ENCODE results near the gene GSAP.

The GSAP gene

DNA sequence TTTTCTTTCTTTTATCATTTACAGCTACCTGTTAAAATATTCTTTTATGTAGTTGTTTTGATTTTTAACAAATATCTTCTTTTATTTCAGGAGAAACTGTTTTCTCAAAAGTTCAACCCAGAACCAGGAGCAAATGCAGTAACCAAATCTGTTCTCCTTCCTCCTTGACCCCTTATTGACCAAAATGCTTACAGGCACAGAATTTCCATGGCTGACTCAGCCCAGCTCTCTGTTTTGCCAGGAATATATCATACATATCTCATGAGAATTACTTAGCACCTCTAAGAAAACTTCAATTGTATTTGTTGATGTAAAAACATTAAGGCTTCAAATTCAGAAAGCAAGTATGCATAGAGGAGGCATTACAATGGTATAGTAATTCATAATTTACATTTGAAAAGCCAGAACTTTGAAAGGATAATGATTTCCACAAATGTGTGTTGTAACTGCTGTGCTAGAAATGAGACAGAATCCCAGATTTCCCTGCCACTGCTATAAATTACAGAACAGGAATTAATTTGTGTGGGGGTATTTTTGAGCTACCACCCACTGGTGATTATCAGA is 2.2 kb downstream of the GSAP start:
- TF ChIP-seq, protein P1, sequence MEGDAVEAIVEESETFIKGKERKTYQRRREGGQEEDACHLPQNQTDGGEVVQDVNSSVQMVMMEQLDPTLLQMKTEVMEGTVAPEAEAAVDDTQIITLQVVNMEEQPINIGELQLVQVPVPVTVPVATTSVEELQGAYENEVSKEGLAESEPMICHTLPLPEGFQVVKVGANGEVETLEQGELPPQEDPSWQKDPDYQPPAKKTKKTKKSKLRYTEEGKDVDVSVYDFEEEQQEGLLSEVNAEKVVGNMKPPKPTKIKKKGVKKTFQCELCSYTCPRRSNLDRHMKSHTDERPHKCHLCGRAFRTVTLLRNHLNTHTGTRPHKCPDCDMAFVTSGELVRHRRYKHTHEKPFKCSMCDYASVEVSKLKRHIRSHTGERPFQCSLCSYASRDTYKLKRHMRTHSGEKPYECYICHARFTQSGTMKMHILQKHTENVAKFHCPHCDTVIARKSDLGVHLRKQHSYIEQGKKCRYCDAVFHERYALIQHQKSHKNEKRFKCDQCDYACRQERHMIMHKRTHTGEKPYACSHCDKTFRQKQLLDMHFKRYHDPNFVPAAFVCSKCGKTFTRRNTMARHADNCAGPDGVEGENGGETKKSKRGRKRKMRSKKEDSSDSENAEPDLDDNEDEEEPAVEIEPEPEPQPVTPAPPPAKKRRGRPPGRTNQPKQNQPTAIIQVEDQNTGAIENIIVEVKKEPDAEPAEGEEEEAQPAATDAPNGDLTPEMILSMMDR (IDR thresholded peaks at IDR 0.05), result no peak
- H3K36me3 ChIP-seq (ENCODE audit: control insufficient read depth, insufficient read depth, low read length), result no peaks in the 10 kb centered on the region
- H2AFZ ChIP-seq, result peak overlapping the region; percentile 34
- H3K4me1 ChIP-seq, result peaks cover 11% of the 10 kb centered on the region
- H3K9me3 ChIP-seq (ENCODE audit: control insufficient read depth, low read length), result no peaks in the 10 kb centered on the region
- peak overlapping the region; percentile 29 for H3K27ac ChIP-seq
- H3K27me3 ChIP-seq (ENCODE audit: control insufficient read depth, insufficient read depth, low read length), result no peaks in the 10 kb centered on the region
- no peak overlapping the region for H3K9ac ChIP-seq
- no peaks in the 10 kb centered on the region for H3K79me2 ChIP-seq
- no peak overlapping the region for H3K4me3 ChIP-seq (ENCODE audit: low read depth, low read length)
- peak overlapping the region; percentile 23 for H3K4me2 ChIP-seq (ENCODE audit: low read length)

DNA sequence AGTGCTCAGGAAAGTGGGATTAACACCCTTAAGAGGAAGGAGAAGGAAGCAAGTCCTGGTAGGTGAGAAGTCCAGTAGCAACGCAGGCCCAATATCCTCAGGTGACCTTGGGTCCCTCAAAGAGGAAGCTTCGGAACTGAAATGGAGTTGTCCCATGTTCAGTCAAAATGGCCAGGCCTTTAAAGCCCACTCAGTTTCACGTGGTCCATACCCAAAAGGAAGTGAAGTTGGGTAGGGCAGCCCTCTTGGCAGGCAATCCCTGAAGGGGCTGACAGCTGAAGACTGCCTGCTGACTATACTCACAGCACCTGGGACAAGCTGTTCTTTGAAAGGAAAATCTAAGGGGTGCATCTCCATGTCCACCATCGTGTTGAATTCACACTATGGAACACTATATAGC is 3.0 kb downstream of the GSAP start:
- H3K4me3 ChIP-seq (ENCODE audit: low read depth, low read length), result no peak overlapping the region
- H3K9ac ChIP-seq, result no peak overlapping the region
- TF ChIP-seq, protein P1 (IDR thresholded peaks at IDR 0.05), result no peak
- H3K4me1 ChIP-seq, result peaks cover 11% of the 10 kb centered on the region
- no peak overlapping the region for H2AFZ ChIP-seq
- H3K27ac ChIP-seq, result no peak overlapping the region
- no peaks in the 10 kb centered on the region for H3K9me3 ChIP-seq (ENCODE audit: control insufficient read depth, low read length)
- no peaks in the 10 kb centered on the region for H3K79me2 ChIP-seq
- H3K27me3 ChIP-seq (ENCODE audit: control insufficient read depth, insufficient read depth, low read length), result no peaks in the 10 kb centered on the region
- H3K4me2 ChIP-seq (ENCODE audit: low read length), result no peak overlapping the region
- H3K36me3 ChIP-seq (ENCODE audit: control insufficient read depth, insufficient read depth, low read length), result no peaks in the 10 kb centered on the region

DNA sequence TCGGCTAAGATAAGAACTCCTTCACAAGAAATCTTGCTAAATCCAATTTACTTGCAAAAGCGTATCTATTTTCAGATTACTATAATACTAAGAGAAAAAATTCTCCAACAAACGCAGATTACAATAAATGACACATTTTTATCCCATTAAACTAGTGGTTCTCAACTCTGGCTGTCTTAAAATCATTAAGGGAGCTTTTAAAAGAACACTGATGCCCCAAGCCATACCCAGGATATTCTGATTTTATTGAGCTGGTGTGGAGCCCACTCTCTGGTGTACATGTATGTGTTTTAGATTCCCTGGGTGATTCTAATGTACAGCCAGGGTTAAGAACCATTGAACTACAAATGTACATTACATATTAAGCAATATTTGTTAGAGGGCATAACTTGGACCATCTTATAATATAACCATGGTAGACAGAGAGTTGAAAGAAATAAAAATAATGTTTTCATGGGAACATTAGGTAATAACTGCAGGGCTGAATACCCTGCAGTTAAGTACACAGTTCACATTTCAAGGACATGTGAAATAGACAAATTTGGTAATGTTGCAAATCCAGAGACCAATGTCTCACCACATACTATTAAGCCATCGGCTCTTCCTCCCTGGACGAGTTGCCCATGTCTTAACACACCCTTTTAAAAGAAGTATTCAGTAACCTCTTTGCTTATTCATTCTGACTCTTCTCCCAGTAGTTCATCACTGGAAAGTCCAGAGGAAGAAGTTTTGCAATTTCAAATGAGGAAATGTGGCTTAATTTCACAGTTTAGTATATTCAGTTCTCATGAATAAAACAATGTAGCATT is 6.2 kb downstream of the GSAP start:
- H3K36me3 ChIP-seq (ENCODE audit: control insufficient read depth, insufficient read depth, low read length), result no peaks in the 10 kb centered on the region
- H3K79me2 ChIP-seq, result no peaks in the 10 kb centered on the region
- H3K9ac ChIP-seq, result no peak overlapping the region
- TF ChIP-seq, protein P1 (IDR thresholded peaks at IDR 0.05), result no peak
- H3K4me3 ChIP-seq (ENCODE audit: low read depth, low read length), result no peak overlapping the region
- no peaks in the 10 kb centered on the region for H3K9me3 ChIP-seq (ENCODE audit: control insufficient read depth, low read length)
- H3K27ac ChIP-seq, result no peak overlapping the region
- H3K27me3 ChIP-seq (ENCODE audit: control insufficient read depth, insufficient read depth, low read length), result no peaks in the 10 kb centered on the region
- peaks cover 4% of the 10 kb centered on the region for H3K4me1 ChIP-seq
- no peak overlapping the region for H2AFZ ChIP-seq
- H3K4me2 ChIP-seq (ENCODE audit: low read length), result no peak overlapping the region

DNA sequence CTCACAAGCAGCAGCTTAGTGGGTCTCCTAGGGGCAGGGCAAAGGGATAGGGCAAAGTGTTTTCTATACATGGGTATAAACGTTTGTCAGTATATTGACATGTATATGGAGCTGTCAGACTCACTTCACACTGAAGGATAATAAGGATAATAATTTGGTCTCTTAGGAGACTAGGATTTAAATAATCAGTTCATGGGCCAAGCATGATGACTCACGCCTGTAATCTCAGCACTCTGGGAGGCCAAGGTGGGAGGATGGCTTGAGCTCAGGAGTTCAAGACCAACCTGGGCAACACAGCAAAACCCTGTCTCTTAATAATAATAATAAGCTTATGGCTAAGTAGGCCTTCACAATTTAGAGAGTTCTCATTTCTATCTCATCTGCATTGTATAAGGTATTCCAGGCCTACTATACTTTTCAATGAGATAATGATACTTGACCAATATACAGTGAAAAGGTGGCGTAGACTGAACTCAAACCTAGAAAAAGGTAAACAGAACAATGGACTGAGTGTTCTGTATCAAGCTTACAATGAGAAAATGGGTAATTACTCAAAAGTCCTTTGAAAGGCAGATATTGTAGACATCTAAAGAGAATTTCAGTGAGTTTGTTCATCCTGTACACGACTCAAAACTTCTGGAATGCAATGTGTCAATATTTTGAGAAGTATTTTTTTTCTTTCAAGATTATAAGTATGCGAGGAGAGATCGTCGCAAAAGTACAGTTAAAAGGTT is 7.0 kb downstream of the GSAP start:
- H3K4me2 ChIP-seq (ENCODE audit: low read length), result no peak overlapping the region
- no peaks in the 10 kb centered on the region for H3K27me3 ChIP-seq (ENCODE audit: control insufficient read depth, insufficient read depth, low read length)
- no peak overlapping the region for H3K4me3 ChIP-seq (ENCODE audit: low read depth, low read length)
- peaks cover 2% of the 10 kb centered on the region for H3K4me1 ChIP-seq
- no peaks in the 10 kb centered on the region for H3K9me3 ChIP-seq (ENCODE audit: control insufficient read depth, low read length)
- H3K36me3 ChIP-seq (ENCODE audit: control insufficient read depth, insufficient read depth, low read length), result no peaks in the 10 kb centered on the region
- no peak overlapping the region for H3K9ac ChIP-seq
- TF ChIP-seq, protein P1 (IDR thresholded peaks at IDR 0.05), result no peak
- no peak overlapping the region for H2AFZ ChIP-seq
- H3K27ac ChIP-seq, result no peak overlapping the region
- H3K79me2 ChIP-seq, result no peaks in the 10 kb centered on the region

Measured in parathyroid adenoma (tissue), 2 donors.